H1 (cell line): ENCODE results near the gene TOGARAM1. TPM values are rescaled to one million over a fixed set of nuclear protein-coding genes. Genes with fewer than 3 reads are reported as not detected.

ENCODE experiments used
- CTCF ChIA-PET: fragments of 300-600 bp; sonication (Branson Sonifier 250); formaldehyde crosslinking; loops from one replicate; lab custom pipeline; 2021; ENCODE audit not compliant: partially characterized antibody; lab: Charles Lee
- POLR2A ChIA-PET: fragments of 300-600 bp; sonication (Branson Sonifier 250); formaldehyde crosslinking; loops from one replicate; lab custom pipeline; 2021; ENCODE audit warnings: inconsistent platforms; ENCODE audit not compliant: partially characterized antibody; lab: Charles Lee
- DNase-seq, 2 experiments: peaks; one replicate each; pipeline versions ENCODE4 v3.0.0 to v3.0.0-alpha.2; 2010 to 2022; ENCODE audit warnings: low spot score in 2 of 2, low read depth in 1 of 2, mixed read lengths in 1 of 2
- FAIRE-seq: peaks from 2 replicates; lab custom pipeline; 2011; peaks lifted over from hg19 to GRCh38; lab: Jason Lieb, UNC
- H2AFZ ChIP-seq: 2 replicates; pipeline ENCODE4 v1.8.1; 2012; ENCODE audit warnings: low read length, inconsistent platforms
- H2AK5ac ChIP-seq: 2 replicates; pipeline ENCODE4 v1.6.1; 2013; ENCODE audit warnings: low read depth, low read length
- H2BK120ac ChIP-seq: replicated peaks from 2 replicates; pipeline ENCODE3; 2013; ENCODE audit warnings: low read depth, low read length, inconsistent platforms
- H2BK12ac ChIP-seq: 2 replicates; pipeline ENCODE4 v1.6.1; 2013; ENCODE audit warnings: low read depth, low read length
- H2BK15ac ChIP-seq: 2 replicates; pipeline ENCODE4 v1.6.1; 2013; ENCODE audit warnings: low read length
- H2BK20ac ChIP-seq: 2 replicates; pipeline ENCODE4 v1.6.1; 2013; ENCODE audit warnings: low read length
- H2BK5ac ChIP-seq: 2 replicates; pipeline ENCODE4 v1.6.1; 2013; ENCODE audit warnings: low read depth, low read length
- H3K14ac ChIP-seq: 2 replicates; pipeline ENCODE4 v1.6.1; 2013; ENCODE audit warnings: inconsistent platforms; ENCODE audit not compliant: insufficient read length
- H3K18ac ChIP-seq: 2 replicates; pipeline ENCODE4 v1.6.1; 2013; ENCODE audit warnings: low read length; ENCODE audit errors: extremely low read depth
- H3K23ac ChIP-seq: 2 replicates; pipeline ENCODE4 v1.6.1; 2013; ENCODE audit warnings: inconsistent platforms; ENCODE audit not compliant: insufficient read length
- H3K23me2 ChIP-seq: 2 replicates; pipeline ENCODE4 v1.6.1; 2013; ENCODE audit warnings: low read depth, low read length
- H3K27ac ChIP-seq: 2 replicates; pipeline ENCODE4 v1.6.1; 2011; ENCODE audit warnings: low read depth, low read length, inconsistent platforms
- H3K27me3 ChIP-seq, 4 experiments: replicated peaks in 1 of 4; 1 replicate in 1 of 4; 2 replicates in 3 of 4; pipeline versions ENCODE4 v1.6.1 to v1.8.1; 2011 to 2013; ENCODE audit warnings: low read length in 3 of 4, mild to moderate bottlenecking in 3 of 4, inconsistent platforms in 2 of 4, mixed read lengths in 2 of 4, moderate library complexity in 1 of 4; ENCODE audit not compliant: control insufficient read depth in 3 of 4, insufficient read depth in 3 of 4; ENCODE audit errors: extremely low read depth in 1 of 4
- H3K36me3 ChIP-seq, 4 experiments: 2 replicates each; pipeline versions ENCODE4 v1.6.1 to v1.8.1; 2011 to 2013; ENCODE audit warnings: mild to moderate bottlenecking in 4 of 4, low read length in 3 of 4, moderate library complexity in 2 of 4, control low read depth in 1 of 4, inconsistent platforms in 1 of 4; ENCODE audit not compliant: insufficient read depth in 4 of 4, control insufficient read depth in 2 of 4
- H3K4ac ChIP-seq: replicated peaks from 2 replicates; pipeline ENCODE3; 2013; ENCODE audit warnings: low read length, low read depth, mixed read lengths, inconsistent platforms; ENCODE audit not compliant: insufficient read length
- H3K4me1 ChIP-seq, 4 experiments: replicated peaks in 1 of 4; 1 replicate in 1 of 4; 2 replicates in 3 of 4; pipeline versions ENCODE4 v1.6.1 to v1.8.1; 2011 to 2013; ENCODE audit warnings: low read length in 3 of 4, inconsistent platforms in 2 of 4, mixed read lengths in 1 of 4; ENCODE audit not compliant: insufficient read depth in 4 of 4, control insufficient read depth in 3 of 4
- H3K4me2 ChIP-seq, 2 experiments: 2 replicates each; pipeline versions ENCODE4 v1.6.1 to v1.8.1; 2011 to 2013; ENCODE audit warnings: low read depth in 2 of 2, low read length in 2 of 2, control low read depth in 1 of 2, inconsistent platforms in 1 of 2, mild to moderate bottlenecking in 1 of 2; ENCODE audit not compliant: insufficient read depth in 1 of 2
- H3K4me3 ChIP-seq, 4 experiments: fragments of 200-600, 300-600 bp in 1 of 4; sonication (generic), shearing (Covaris generic), sonication (Bioruptor Twin) in 1 of 4; 2 replicates each; pipeline versions ENCODE4 v1.5.1 to v1.8.1; 2011 to 2016; ENCODE audit warnings: low read length in 4 of 4, low read depth in 3 of 4, control low read depth in 2 of 4, inconsistent platforms in 2 of 4, mild to moderate bottlenecking in 2 of 4, mixed read lengths in 1 of 4, moderate library complexity in 1 of 4; ENCODE audit not compliant: insufficient read depth in 2 of 4; ENCODE audit errors: extremely low read depth in 1 of 4
- H3K56ac ChIP-seq: replicated peaks from 2 replicates; pipeline ENCODE3; 2013; ENCODE audit warnings: low read depth, mild to moderate bottlenecking, mixed read lengths, low read length, inconsistent platforms; ENCODE audit not compliant: insufficient read length
- H3K79me1 ChIP-seq: 2 replicates; pipeline ENCODE4 v1.6.1; 2013; ENCODE audit warnings: low read depth, low read length, control low read depth
- H3K79me2 ChIP-seq, 2 experiments: 2 replicates each; pipeline versions ENCODE4 v1.6.1 to v1.8.1; 2012 to 2013; ENCODE audit warnings: low read length in 2 of 2, mild to moderate bottlenecking in 2 of 2, inconsistent platforms in 1 of 2; ENCODE audit not compliant: insufficient read depth in 2 of 2, control insufficient read depth in 1 of 2
- H3K9ac ChIP-seq, 4 experiments: replicated peaks in 1 of 4; 1 replicate in 1 of 4; 2 replicates in 3 of 4; pipeline versions ENCODE4 v1.6.1 to v1.8.1; 2011 to 2013; ENCODE audit warnings: low read depth in 3 of 4, low read length in 3 of 4, control low read depth in 2 of 4, mild to moderate bottlenecking in 2 of 4, moderate library complexity in 2 of 4, inconsistent platforms in 1 of 4; ENCODE audit errors: extremely low read depth in 1 of 4
- H3K9me3 ChIP-seq, 2 experiments: 2 replicates each; pipeline versions ENCODE4 v1.6.1 to v1.8.1; 2012 to 2013; ENCODE audit warnings: mild to moderate bottlenecking in 2 of 2, moderate library complexity in 2 of 2, control low read depth in 1 of 2, inconsistent platforms in 1 of 2, low read depth in 1 of 2, low read length in 1 of 2, mixed read lengths in 1 of 2; ENCODE audit not compliant: insufficient read depth in 2 of 2
- H4K20me1 ChIP-seq, 2 experiments: replicated peaks in 1 of 2; 2 replicates each; pipeline versions ENCODE3 to v1.8.1; 2011 to 2013; ENCODE audit warnings: inconsistent platforms in 2 of 2, low read length in 2 of 2, mild to moderate bottlenecking in 1 of 2; ENCODE audit not compliant: insufficient read depth in 2 of 2, control insufficient read depth in 1 of 2
- H4K5ac ChIP-seq: 2 replicates; pipeline ENCODE4 v1.6.1; 2013; ENCODE audit warnings: low read length, low read depth, mixed read lengths, inconsistent platforms; ENCODE audit not compliant: insufficient read length
- H4K8ac ChIP-seq: 2 replicates; pipeline ENCODE4 v1.8.0; 2013; ENCODE audit warnings: mild to moderate bottlenecking, moderate library complexity, low read length, inconsistent platforms; ENCODE audit not compliant: insufficient read depth; ENCODE audit errors: extremely low read depth
- H4K91ac ChIP-seq: replicated peaks from 2 replicates; pipeline ENCODE3; 2013; ENCODE audit warnings: low read length, mixed read lengths, inconsistent platforms; ENCODE audit not compliant: insufficient read length
- ASH2L ChIP-seq: fragments of 200-600, 300-600 bp; sonication (generic); IDR thresholded peaks from one replicate; pipeline ENCODE4 v1.7.1; 2017; ENCODE audit warnings: low read length
- BRCA1 ChIP-seq: IDR thresholded peaks from 2 replicates; pipeline ENCODE4 v1.6.1; 2012; ENCODE audit warnings: low read depth, low read length, improper control_type of control experiment
- FOSL1 ChIP-seq: IDR thresholded peaks from 2 replicates; pipeline ENCODE4 v1.6.1; 2011; ENCODE audit warnings: mild to moderate bottlenecking, low read depth, low read length, moderate library complexity; ENCODE audit not compliant: insufficient read depth
- KDM4A ChIP-seq: IDR thresholded peaks from one replicate; pipeline ENCODE4 v1.7.1; 2012; ENCODE audit warnings: low read depth, mild to moderate bottlenecking, moderate library complexity, low read length, inconsistent platforms; ENCODE audit not compliant: severe bottlenecking
- KDM5A ChIP-seq: fragments of 200-600 bp; IDR thresholded peaks from 2 replicates; pipeline ENCODE4 v1.7.1; 2012; ENCODE audit warnings: mild to moderate bottlenecking, low read length, inconsistent platforms, mixed read lengths
- POLR2A ChIP-seq, 2 experiments: IDR thresholded peaks; 1 replicate in 1 of 2; 2 replicates in 1 of 2; pipeline ENCODE4 v1.6.1; 2011; ENCODE audit warnings: low read depth in 2 of 2, low read length in 2 of 2, mild to moderate bottlenecking in 2 of 2; ENCODE audit errors: control extremely low read depth in 1 of 2
- SIN3A ChIP-seq, 2 experiments: IDR thresholded peaks in 1 of 2; conservative IDR thresholded peaks in 1 of 2; 2 replicates each; pipeline ENCODE4 v1.6.1; 2011 to 2012; ENCODE audit warnings: low read length in 2 of 2, improper control_type of control experiment in 1 of 2, low read depth in 1 of 2, mild to moderate bottlenecking in 1 of 2
- SUZ12 ChIP-seq: fragments of 200-600 bp; sonication (generic); IDR thresholded peaks from 2 replicates; pipeline ENCODE4 v1.6.1; 2012; ENCODE audit warnings: mild to moderate bottlenecking, inconsistent platforms, low read length, moderate library complexity, mixed read lengths
- WGBS, 2 experiments: shearing (Covaris generic) in 1 of 2; methylation state at CpG; one replicate each; pipeline versions ENCODE4 v1.1.6 to v1.1.7; 2013 to 2015; ENCODE audit warnings: low lambda C conversion rate in 2 of 2, mixed read lengths in 2 of 2, inconsistent platforms in 1 of 2, low coverage in 1 of 2, missing lambda C conversion rate in 1 of 2; ENCODE audit not compliant: insufficient replicate concordance in 2 of 2, insufficient coverage in 1 of 2, insufficient read length in 1 of 2; ENCODE audit errors: extremely low coverage in 1 of 2, missing lambda C conversion rate in 1 of 2; 5-methylcytosine and 5-hydroxymethylcytosine counted together
- polyA plus RNA-seq, 7 experiments: library from polyadenylated mRNA; depleted of rRNA in 3 of 7; stranded (reverse) in 5 of 7; unstranded in 2 of 7; fragments of >200 nt in 5 of 7; fragments of 200-250 nt in 2 of 7; gene quantifications; 1 replicate in 5 of 7; 2 replicates in 1 of 7; 4 replicates in 1 of 7; pipeline versions ENCODE4 v1.2.1 to v1.2.3, GENCODE V29; 2011 to 2013; ENCODE audit warnings: missing spikeins in 2 of 7, mixed read lengths in 2 of 7
- total RNA-seq: library from RNA; stranded (reverse); fragmentation: NEBNext Ultra II Directional; extraction: Animal tissue kit (Norgen Biotek cat#: 25700); gene quantifications from 2 replicates; pipeline ENCODE4 v1.2.1, GENCODE V29; 2021

The TOGARAM1 gene
- total and polyA plus RNA-seq, 2 of the 8 experiments (the other 6 are each of a cell fraction or from before 2014, with no cell fraction given) = 2.5 to 6.8 TPM

GRCh38 chr14:44961151-44961553 lies 838 bp upstream of the TOGARAM1 start:
- H3K27me3 ChIP-seq = no peaks in the 10 kb centered on the region
- no peak overlapping the region for H3K4ac ChIP-seq
- H3K18ac ChIP-seq = no peak overlapping the region
- H3K4me1 ChIP-seq = peaks cover 0 to 8% (median 3%) of the 10 kb centered on the region in 4 experiments; a peak in 2 of 7 replicates
- ChIA-PET POLR2A (interaction anchor here (1.8 to 2.0 kb wide), 3 partner anchors 18 to 173 kb away, joined by 9 to 12 read pairs (median 10); partner anchors contain the start of genes FKBP3 and PRPF39), CTCF (interaction anchor here (1.3 kb wide), 1 partner anchor 47 kb away, joined by 5 read pairs; no protein-coding TSS in a partner anchor)
- DNase-seq = no peak
- H3K79me1 ChIP-seq = no peaks in the 10 kb centered on the region; the same call in none of the 2 replicates
- no peak overlapping the region for H3K23ac ChIP-seq
- 2% methylated on average over 14 of the region's 14 CpGs; no CpG with 5 or more reads in 1 of the 2 experiments for whole genome bisulfite sequencing, 2 experiments
- no peak overlapping the region for H4K5ac ChIP-seq
- peak overlapping the region; percentile 96 for H2AFZ ChIP-seq
- peak overlapping the region; percentile 46 for H2BK5ac ChIP-seq
- no peak overlapping the region for H3K56ac ChIP-seq
- peak overlapping the region; percentile 72 for H3K27ac ChIP-seq
- H2BK20ac ChIP-seq = no peak overlapping the region
- H2AK5ac ChIP-seq = no peak overlapping the region
- TF ChIP-seq BRCA1 (no peak), SIN3A (conservative IDR thresholded peaks at IDR 0.05 in 1 of 2, IDR thresholded peaks at IDR 0.05 in 1 of 2; ENCODE audit: low read depth in 1 of 2, low read length in 2 of 2) (no peak), FOSL1 (no peak), ASH2L (peak; percentile 14), POLR2A (IDR thresholded peaks at IDR 0.05; ENCODE audit: control extremely low read depth in 1 of 2, low read depth in 2 of 2, low read length in 2 of 2) (peak in 1 of 2 experiments; percentile 1; a peak in 1 of 3 replicates), KDM5A (no peak), SUZ12 (no peak), KDM4A (peak; percentile 3)
- H3K9me3 ChIP-seq = no peaks in the 10 kb centered on the region
- peaks cover 8 to 86% of the 10 kb centered on the region in 2 experiments for H3K79me2 ChIP-seq
- FAIRE-seq = no peak
- peak overlapping the region; percentile 73 to 92 for H3K4me2 ChIP-seq
- peak overlapping the region; percentile 54 to 91 (median 70) for H3K9ac ChIP-seq
- no peaks in the 10 kb centered on the region for H3K36me3 ChIP-seq
- H4K20me1 ChIP-seq = peaks cover 0 to 7% of the 10 kb centered on the region in 2 experiments
- no peak overlapping the region for H2BK15ac ChIP-seq
- no peak overlapping the region for H4K91ac ChIP-seq
- no peak overlapping the region for H2BK120ac ChIP-seq
- H3K23me2 ChIP-seq = peaks cover 13% of the 10 kb centered on the region
- no peak overlapping the region for H2BK12ac ChIP-seq
- no peak overlapping the region for H3K14ac ChIP-seq
- peak overlapping the region; percentile 84 to 98 (median 94) for H3K4me3 ChIP-seq
- H4K8ac ChIP-seq = no peak overlapping the region
